LNCaP clone FGC (cell line): ENCODE data around the gene EPM2A.

Experiments
- DNase-seq: peaks from one replicate; pipeline ENCODE4 v3.0.0-alpha.2; 2011; ENCODE audit warnings: low read depth
- H3K4me3 ChIP-seq: 2 replicates; pipeline ENCODE4 v1.5.1; 2011; ENCODE audit warnings: mild to moderate bottlenecking, low read depth, low read length, control low read depth
- CTCF ChIP-seq: IDR thresholded peaks from 2 replicates; pipeline ENCODE4 v1.5.1; 2012; ENCODE audit warnings: mild to moderate bottlenecking; ENCODE audit not compliant: control insufficient read depth, insufficient read depth; ENCODE audit errors: extremely low read depth

Gene EPM2A

GRCh38 chr6:145602726-145603326, 132.5 kb downstream of the EPM2A start:
- no peak for TF ChIP-seq CTCF
- DNase-seq: no peak
- no peak overlapping the region for H3K4me3 ChIP-seq

GRCh38 chr6:145601397-145601796, 133.9 kb downstream of the EPM2A start:
- no peak for DNase-seq
- H3K4me3 ChIP-seq: no peak overlapping the region
- no peak for TF ChIP-seq CTCF

- TF ChIP-seq CTCF: no peak
- no peak for DNase-seq
- H3K4me3 ChIP-seq: no peak overlapping the region
Measured at GRCh38 chr6:145600299-145600698, 135.0 kb downstream of the EPM2A start.

- no peak for TF ChIP-seq CTCF
- H3K4me3 ChIP-seq: no peak overlapping the region
- DNase-seq: no peak
Measured at GRCh38 chr6:145588981-145589380, 146.3 kb downstream of the EPM2A start.

- DNase-seq: no peak
- no peak for TF ChIP-seq CTCF
- no peak overlapping the region for H3K4me3 ChIP-seq
Measured at GRCh38 chr6:145587334-145587733, 148.0 kb downstream of the EPM2A start.

- no peak for TF ChIP-seq CTCF
- H3K4me3 ChIP-seq: no peak overlapping the region
- no peak for DNase-seq
Measured at GRCh38 chr6:145583753-145584152, 151.6 kb downstream of the EPM2A start.
